IMR-90 (cell line): ENCODE data around the gene CREB5. TPM values are rescaled to one million over a fixed set of nuclear protein-coding genes. Genes with fewer than 3 reads are reported as not detected.

Experiments used
- ATAC-seq: fragments of 200-7000 bp; cut with Tn5 transposase; 2 replicates; pipeline ENCODE4 v1.9.1; 2020; ENCODE audit warnings: low read depth, mild to moderate bottlenecking, moderate library complexity
- BruUV-seq: library from RNA; stranded (reverse); fragments of 400-500 nt; replicated peaks from 2 replicates; lab custom pipeline; 2021; lab: Mats Ljungman, UMichigan
- CTCF ChIA-PET: fragments of 300-600 bp; formaldehyde crosslinking; extraction: SDS; loops from one replicate; lab custom pipeline; 2021; ENCODE audit warnings: antibody characterized with exemption; lab: Yijun Ruan, JAX
- POLR2A ChIA-PET: fragments of 300-600 bp; sonication (Branson Sonifier 250); formaldehyde crosslinking; loops from one replicate; lab custom pipeline; 2022; ENCODE audit warnings: antibody characterized with exemption; ENCODE audit not compliant: unreplicated experiment; lab: Charles Lee
- DNase-seq: peaks from one replicate; pipeline ENCODE4 v3.0.0; 2013
- H2AFZ ChIP-seq: replicated peaks from 2 replicates; pipeline ENCODE3; 2013; ENCODE audit warnings: low read length, mild to moderate bottlenecking; ENCODE audit not compliant: poor library complexity
- H2AK5ac ChIP-seq: 2 replicates; pipeline ENCODE4 v1.6.1; 2013; ENCODE audit warnings: low read depth, low read length, inconsistent platforms
- H2AK9ac ChIP-seq: replicated peaks from 2 replicates; pipeline ENCODE3; 2013; ENCODE audit warnings: mild to moderate bottlenecking, low read depth, low read length, moderate library complexity; ENCODE audit not compliant: poor library complexity
- H2BK120ac ChIP-seq: 2 replicates; pipeline ENCODE4 v1.6.1; 2013; ENCODE audit warnings: low read depth, low read length, inconsistent platforms
- H2BK15ac ChIP-seq: 3 replicates; pipeline ENCODE4 v1.6.1; 2013; ENCODE audit warnings: low read depth, low read length, inconsistent platforms
- H2BK20ac ChIP-seq: 2 replicates; pipeline ENCODE4 v1.6.1; 2013; ENCODE audit warnings: low read depth, mild to moderate bottlenecking, inconsistent platforms, low read length, moderate library complexity
- H2BK5ac ChIP-seq: 2 replicates; pipeline ENCODE4 v1.6.1; 2013; ENCODE audit warnings: mild to moderate bottlenecking, low read depth, low read length, inconsistent platforms; ENCODE audit not compliant: poor library complexity, severe bottlenecking
- H3K14ac ChIP-seq: replicated peaks from 2 replicates; pipeline ENCODE4 v1.6.1; 2013; ENCODE audit warnings: low read depth, low read length, inconsistent platforms
- H3K18ac ChIP-seq: 2 replicates; pipeline ENCODE4 v1.6.1; 2013; ENCODE audit warnings: low read depth, low read length, control low read depth
- H3K23ac ChIP-seq: 2 replicates; pipeline ENCODE4 v1.6.1; 2013; ENCODE audit warnings: low read depth, low read length, inconsistent platforms
- H3K27ac ChIP-seq: 2 replicates; pipeline ENCODE4 v1.5.1; 2013; ENCODE audit warnings: mild to moderate bottlenecking, control low read depth, low read length; ENCODE audit not compliant: insufficient read depth
- H3K27me3 ChIP-seq: 2 replicates; pipeline ENCODE4 v1.6.1; 2013; ENCODE audit warnings: low read length; ENCODE audit not compliant: control insufficient read depth, insufficient read depth
- H3K36me3 ChIP-seq: 2 replicates; pipeline ENCODE4 v1.6.1; 2013; ENCODE audit warnings: low read length, mixed read lengths; ENCODE audit not compliant: control insufficient read depth, insufficient read depth
- H3K4ac ChIP-seq: 2 replicates; pipeline ENCODE4 v1.6.1; 2013; ENCODE audit warnings: low read depth, low read length, inconsistent platforms
- H3K4me1 ChIP-seq: 2 replicates; pipeline ENCODE4 v1.6.1; 2013; ENCODE audit warnings: low read length, mixed read lengths; ENCODE audit not compliant: control insufficient read depth, insufficient read depth
- H3K4me2 ChIP-seq: 2 replicates; pipeline ENCODE4 v1.6.1; 2013; ENCODE audit warnings: low read depth, mild to moderate bottlenecking, control low read depth, low read length, moderate library complexity
- H3K4me3 ChIP-seq: 2 replicates; pipeline ENCODE4 v1.5.1; 2013; ENCODE audit warnings: low read depth, mild to moderate bottlenecking, control low read depth, low read length, moderate library complexity; ENCODE audit not compliant: insufficient read depth
- H3K56ac ChIP-seq: 2 replicates; pipeline ENCODE4 v1.6.1; 2013; ENCODE audit warnings: low read length, inconsistent platforms; ENCODE audit not compliant: insufficient read depth; ENCODE audit errors: extremely low read depth
- H3K79me1 ChIP-seq, 2 experiments: 2 replicates each; pipeline ENCODE4 v1.6.1; 2013; ENCODE audit warnings: low read length in 2 of 2, inconsistent platforms in 1 of 2, low read depth in 1 of 2
- H3K9ac ChIP-seq: 2 replicates; pipeline ENCODE4 v1.6.1; 2013; ENCODE audit warnings: low read depth, low read length, control low read depth
- H3K9me1 ChIP-seq: 2 replicates; pipeline ENCODE4 v1.6.1; 2013; ENCODE audit warnings: low read length, inconsistent platforms; ENCODE audit not compliant: insufficient read depth
- H3K9me3 ChIP-seq: 2 replicates; pipeline ENCODE4 v1.6.1; 2013; ENCODE audit warnings: low read length; ENCODE audit not compliant: control insufficient read depth, insufficient read depth
- H4K20me1 ChIP-seq: 2 replicates; pipeline ENCODE4 v1.6.1; 2013; ENCODE audit warnings: low read length, inconsistent platforms; ENCODE audit not compliant: insufficient read depth
- H4K5ac ChIP-seq: 2 replicates; pipeline ENCODE4 v1.6.1; 2013; ENCODE audit warnings: mild to moderate bottlenecking, low read depth, low read length, control low read depth
- H4K8ac ChIP-seq, 2 experiments: 2 replicates each; pipeline ENCODE4 v1.6.1; 2013; ENCODE audit warnings: low read depth in 2 of 2, low read length in 2 of 2, control low read depth in 1 of 2, inconsistent platforms in 1 of 2
- H4K91ac ChIP-seq: 2 replicates; pipeline ENCODE4 v1.6.1; 2013; ENCODE audit warnings: low read depth, low read length, inconsistent platforms; ENCODE audit not compliant: insufficient read depth
- SMC3 ChIP-seq: fragments of 150-350 bp; IDR thresholded peaks from 2 replicates; pipeline ENCODE4 v1.6.1; 2016; ENCODE audit warnings: low read depth, mild to moderate bottlenecking, antibody characterized with exemption, low read length, moderate library complexity
- WGBS, 2 experiments: methylation state at CpG; one replicate each; pipeline versions ENCODE4 v1.1.5 to v1.1.7; 2013; ENCODE audit warnings: missing lambda C conversion rate in 2 of 2; ENCODE audit not compliant: insufficient read length in 1 of 2; ENCODE audit errors: extremely low coverage in 2 of 2; 5-methylcytosine and 5-hydroxymethylcytosine counted together
- dilution Hi-C: fragments of 300-500 bp; cut with HindIII; formaldehyde crosslinking; loops from one replicate; pipeline ENCODE4 v1.14.3; 2018; ENCODE audit warnings: low sequenced_read_pairs; ENCODE audit not compliant: unreplicated experiment
- in situ Hi-C: fragments of 300-500 bp; cut with MboI; formaldehyde crosslinking; loops from 3 replicates; pipeline ENCODE4 v1.14.3; 2019; ENCODE audit warnings: low sequenced_read_pairs, inconsistent platforms, mixed read lengths
- intact Hi-C: fragments of 100-400 bp; cut with micrococcal nuclease; formaldehyde crosslinking; loops from 2 replicates; pipeline ENCODE4 v1.10.0; 2022
- polyA plus RNA-seq, 3 experiments: library from polyadenylated mRNA; depleted of rRNA; stranded (reverse); fragments of >200 nt; gene quantifications; 2 replicates each; pipeline ENCODE4 v1.2.3, GENCODE V29; 2012; ENCODE audit warnings: low replicate concordance in 1 of 3
- total RNA-seq: library from RNA; depleted of rRNA; stranded (reverse); fragments of >200 nt; gene quantifications from 2 replicates; pipeline ENCODE4 v1.2.3, GENCODE V29; 2012

Gene CREB5
- total and polyA plus RNA-seq, 2 of the 4 experiments (the other 2 are of a cell fraction): 7.3 to 13.1 TPM

GRCh38 chr7:28425496-28425895 is 13.2 kb downstream of the CREB5 start:
- in situ Hi-C loops: no loop called here
- DNase-seq: no peak

More at GRCh38 chr7:28425496-28425895, 13.2 kb downstream of the CREB5 start:
- dilution Hi-C loops (no loop called here), intact Hi-C loops (no loop called here)
- H2BK120ac ChIP-seq: no peak overlapping the region
- H2AFZ ChIP-seq: no peak overlapping the region
- CTCF ChIA-PET: no interaction called here
- no peak overlapping the region for H4K5ac ChIP-seq
- no peak overlapping the region for H3K56ac ChIP-seq
- TF ChIP-seq SMC3: no peak
- POLR2A ChIA-PET: no interaction called here
- H2AK5ac ChIP-seq: no peak overlapping the region
- no peak overlapping the region for H2AK9ac ChIP-seq
- H3K4me1 ChIP-seq: peaks cover 2% of the 10 kb centered on the region; the same call in 1 of the 2 replicates
- H4K91ac ChIP-seq: no peak overlapping the region
- no peaks in the 10 kb centered on the region for H3K27me3 ChIP-seq
- no peak overlapping the region for H3K23ac ChIP-seq
- no peak for ATAC-seq
- no peak overlapping the region for H2BK20ac ChIP-seq
- no peaks in the 10 kb centered on the region for H4K20me1 ChIP-seq
- no peak overlapping the region for H3K4me3 ChIP-seq
- WGBS, 2 experiments: 100% methylated on average over 1 of the region's 1 CpG; no CpG with 5 or more reads in 1 of the 2 experiments
- H2BK5ac ChIP-seq: no peak overlapping the region
- H3K79me1 ChIP-seq: 0 out of 4 replicates have a peak, but pooled peaks cover 0 to 3% of the 10 kb centered on the region in 2 experiments
- H2BK15ac ChIP-seq: no peak overlapping the region
- BruUV-seq: no TSS peak
- H3K9me1 ChIP-seq: no peaks in the 10 kb centered on the region
- H3K36me3 ChIP-seq: no peaks in the 10 kb centered on the region
- H3K14ac ChIP-seq: no peak overlapping the region
- no peak overlapping the region for H4K8ac ChIP-seq
- no peak overlapping the region for H3K9ac ChIP-seq
- H3K4ac ChIP-seq: no peak overlapping the region
- no peak overlapping the region for H3K18ac ChIP-seq
- H3K27ac ChIP-seq: no peak overlapping the region
- no peaks in the 10 kb centered on the region for H3K9me3 ChIP-seq
- H3K4me2 ChIP-seq: no peak overlapping the region
